GM18907 (cell line): Measurements from ENCODE around the gene NF2.

Experiments
- ATAC-seq: cut with Tn5 transposase; IDR thresholded peaks from one replicate; pipeline ENCODE4 v1.9.1; 2021; ENCODE audit warnings: mild to moderate bottlenecking, moderate library complexity; ENCODE audit not compliant: unreplicated experiment

NF2 gene

DNA sequence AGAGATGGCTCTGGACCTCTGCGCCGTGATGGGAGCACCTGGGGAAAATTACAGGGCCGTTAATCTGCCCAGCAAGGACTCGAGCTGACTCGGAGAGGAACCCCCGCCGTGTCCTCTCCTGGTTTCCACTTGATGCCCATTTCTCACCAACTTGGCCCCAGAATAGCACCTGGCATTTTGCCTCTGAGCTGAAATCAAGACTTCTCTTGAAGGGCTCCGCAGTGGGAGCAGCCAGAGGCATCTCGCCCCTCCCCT is 97.4 kb downstream of the NF2 start:
- no peak for ATAC-seq

DNA sequence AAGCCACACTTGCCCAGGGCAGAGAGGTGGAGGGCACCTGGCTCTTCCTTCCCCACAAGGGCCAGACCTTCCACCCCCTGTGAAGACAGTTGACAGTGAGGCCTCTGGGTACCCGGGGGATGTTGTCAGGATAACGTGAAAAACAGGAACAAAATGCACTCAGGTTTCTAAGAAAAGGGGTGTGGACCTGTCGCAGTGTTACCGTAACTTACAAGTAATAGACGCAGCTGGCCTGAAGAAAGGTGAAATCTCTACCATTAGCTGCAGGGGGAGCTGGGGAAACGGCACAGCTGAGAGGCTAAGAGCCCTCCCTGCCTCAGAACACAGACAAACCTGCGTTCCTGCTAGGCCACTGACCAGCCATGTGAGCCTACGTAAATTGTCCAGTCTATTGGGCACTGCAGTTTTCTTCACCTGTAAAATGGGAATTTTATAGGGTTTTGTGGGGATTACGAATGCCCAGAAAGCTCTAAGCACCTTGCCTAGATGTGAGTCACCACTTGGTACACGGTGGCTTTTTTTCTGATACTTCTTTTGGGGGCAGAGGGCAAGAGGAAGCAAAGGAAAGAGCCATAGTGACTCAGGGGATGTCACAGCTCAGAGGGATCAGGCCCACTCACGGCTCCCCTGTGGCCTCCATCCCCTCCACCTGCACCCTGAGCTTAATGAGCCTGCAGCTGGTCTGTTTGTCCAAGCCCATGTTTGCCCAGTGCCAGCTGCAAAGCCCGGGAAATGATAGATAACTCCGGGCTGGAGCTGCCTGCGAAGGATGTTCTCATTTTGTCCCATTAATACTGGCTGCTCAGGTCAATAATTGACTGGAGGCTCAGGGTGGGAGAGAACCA is 97.9 kb downstream of the NF2 start:
- ATAC-seq = no peak

DNA sequence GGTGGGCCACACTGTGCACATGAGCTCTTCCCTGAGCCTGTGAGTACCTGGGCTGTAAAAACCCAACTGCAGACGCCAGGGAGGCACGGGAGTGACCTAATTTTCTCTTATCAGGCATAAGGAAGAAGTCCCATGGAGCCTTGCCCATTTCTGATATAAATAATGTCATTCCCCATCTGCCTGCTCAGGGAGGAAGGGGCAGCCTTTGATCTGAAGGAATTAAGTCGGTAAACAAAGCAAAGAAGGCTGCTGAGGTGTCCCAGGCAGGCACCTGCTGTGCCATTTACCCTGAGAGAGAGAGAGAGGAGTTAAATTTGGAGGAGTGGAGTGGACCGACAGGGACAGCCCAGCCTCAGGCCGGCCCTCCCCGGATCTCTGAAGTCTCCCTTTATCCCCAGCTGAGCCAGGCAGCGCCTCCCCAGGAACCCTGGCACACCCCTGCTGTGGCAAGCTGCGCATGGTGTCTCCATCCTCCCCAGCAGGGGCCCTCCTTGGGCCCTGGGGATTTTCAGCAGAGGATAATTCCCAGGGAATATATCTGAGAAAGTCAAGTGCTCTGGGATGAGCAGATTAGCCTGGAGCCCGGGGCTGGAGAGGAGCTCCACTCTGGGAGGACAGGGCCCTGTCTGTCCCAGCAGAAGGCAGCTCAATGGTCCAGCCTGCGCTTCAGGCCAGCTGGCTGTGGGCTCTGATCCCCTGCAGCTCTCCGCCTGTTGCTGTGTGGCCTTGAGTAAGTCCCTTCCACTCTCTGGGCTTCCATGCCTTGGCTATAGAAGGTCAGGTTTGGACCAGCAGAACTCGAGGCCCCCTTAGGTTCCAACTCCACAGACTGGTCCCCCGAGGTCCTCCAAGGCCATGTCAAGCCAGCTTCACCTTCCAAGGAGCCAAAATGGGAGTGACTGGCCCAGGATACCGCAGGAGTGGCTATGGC is 98.8 kb downstream of the NF2 start:
- no peak for ATAC-seq

DNA sequence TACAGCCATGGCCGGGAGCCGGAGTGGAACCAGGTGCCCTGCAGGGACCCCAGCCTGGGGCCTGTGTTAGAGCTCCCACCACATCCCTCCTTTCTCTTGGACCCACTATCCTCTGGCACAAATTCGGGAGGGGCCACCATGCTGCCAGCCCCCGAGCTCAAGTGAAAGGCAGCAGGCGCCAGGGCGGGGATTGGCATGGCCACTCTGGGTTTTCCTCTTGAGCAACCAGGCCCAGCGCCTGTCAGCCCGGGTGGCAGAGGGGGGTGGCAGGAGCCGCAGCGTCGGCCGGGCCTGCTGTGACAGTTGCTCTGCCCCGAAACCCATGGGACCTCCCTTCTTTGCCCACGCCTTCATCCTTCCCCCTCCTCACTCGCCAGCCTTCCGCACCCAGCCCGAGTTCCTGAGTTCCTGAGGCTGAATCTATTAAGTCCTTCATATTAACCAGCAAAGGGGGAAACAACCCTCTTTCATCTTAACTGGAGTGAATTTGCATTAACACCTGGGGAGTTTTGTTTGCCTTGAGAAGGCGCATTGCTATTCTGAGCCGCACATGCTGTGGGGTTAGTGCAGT is 99.6 kb downstream of the NF2 start:
- ATAC-seq = no peak

DNA sequence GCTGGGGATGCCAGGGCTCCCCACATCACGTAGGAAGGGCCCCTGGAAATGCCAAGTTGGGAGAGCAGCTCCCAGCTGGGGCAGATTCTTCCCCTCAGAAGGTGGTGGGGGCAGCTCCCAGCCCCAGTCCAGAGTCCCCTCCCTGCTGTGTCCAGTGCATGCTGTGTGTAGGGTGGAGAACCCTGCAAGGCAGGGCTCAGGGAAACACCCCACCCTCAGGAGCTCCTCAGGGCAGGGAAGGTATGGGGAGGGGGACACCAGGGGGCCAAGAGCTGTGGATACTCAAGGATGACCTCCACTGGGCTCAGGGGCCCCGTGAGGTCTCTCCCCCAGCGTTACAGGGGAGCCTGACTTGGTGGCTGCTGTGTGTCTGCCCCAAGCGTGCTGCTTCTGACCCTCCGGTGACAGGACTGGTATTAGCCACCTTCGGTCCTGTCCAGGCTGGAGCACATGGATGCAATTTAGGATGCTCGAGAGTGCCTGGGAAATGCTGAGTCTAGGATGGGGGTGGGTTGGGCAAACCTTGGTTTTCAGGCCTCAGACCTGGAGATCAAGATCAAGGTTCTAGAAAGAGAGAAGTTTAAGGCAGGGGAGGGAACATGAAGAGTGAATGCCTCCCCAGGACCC is 100.2 kb downstream of the NF2 start:
- no peak for ATAC-seq

DNA sequence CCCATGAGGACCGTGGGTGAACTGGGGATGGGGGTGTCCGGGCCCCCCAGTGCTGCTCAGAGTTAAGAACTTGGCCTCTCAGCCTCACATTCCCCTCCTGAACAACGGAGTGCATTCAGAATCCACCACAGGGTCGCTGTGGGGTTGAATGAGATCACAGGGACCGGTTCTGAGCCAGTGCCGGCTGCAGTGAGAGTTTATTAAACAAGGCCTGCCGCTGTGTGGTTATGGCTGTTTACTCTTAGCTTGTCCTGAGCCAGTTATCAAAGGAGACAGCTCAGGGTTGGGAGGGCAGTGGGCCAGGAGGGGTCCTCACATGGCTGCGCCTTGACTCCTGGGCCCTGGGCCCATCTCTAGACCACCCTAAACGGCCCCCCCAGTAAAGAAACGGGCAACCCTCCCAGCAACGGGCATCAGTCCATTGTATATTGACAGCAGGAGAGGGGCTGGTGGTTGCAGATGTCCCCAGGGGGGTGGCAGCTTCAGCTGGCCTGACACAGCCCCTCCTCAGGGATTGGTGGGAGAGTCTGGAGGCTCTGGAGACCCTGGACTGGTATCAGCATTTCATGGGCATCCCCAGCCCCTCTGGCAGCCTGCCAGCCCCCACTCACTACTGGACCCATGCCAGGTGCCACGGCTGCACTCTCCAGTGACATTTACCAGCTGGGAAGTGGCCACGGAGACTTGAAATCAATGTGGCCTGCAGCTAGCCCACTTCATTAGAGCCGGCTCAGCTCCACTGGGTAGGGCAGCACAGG is 101.3 kb downstream of the NF2 start:
- ATAC-seq = no peak

DNA sequence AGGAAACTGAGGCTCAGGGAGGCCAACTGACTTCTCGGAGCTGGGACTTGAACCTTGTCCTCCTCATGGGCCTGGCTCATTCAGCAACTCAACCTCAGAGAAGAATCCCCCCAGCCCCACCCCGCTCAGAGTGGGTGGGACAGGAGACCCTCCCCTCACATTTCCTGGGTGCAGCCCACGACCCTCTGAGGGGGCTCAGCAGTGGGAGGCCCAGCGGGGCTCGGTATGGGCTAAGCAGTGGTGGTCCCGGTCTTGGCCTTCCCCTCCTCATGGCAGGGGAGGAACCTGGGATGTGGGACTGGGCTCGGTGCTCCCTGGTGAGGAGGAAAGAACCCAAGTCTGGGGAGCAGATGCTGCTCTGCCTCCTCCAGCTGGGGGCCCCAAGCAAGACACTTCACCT is 102.2 kb downstream of the NF2 start:
- ATAC-seq = no peak

DNA sequence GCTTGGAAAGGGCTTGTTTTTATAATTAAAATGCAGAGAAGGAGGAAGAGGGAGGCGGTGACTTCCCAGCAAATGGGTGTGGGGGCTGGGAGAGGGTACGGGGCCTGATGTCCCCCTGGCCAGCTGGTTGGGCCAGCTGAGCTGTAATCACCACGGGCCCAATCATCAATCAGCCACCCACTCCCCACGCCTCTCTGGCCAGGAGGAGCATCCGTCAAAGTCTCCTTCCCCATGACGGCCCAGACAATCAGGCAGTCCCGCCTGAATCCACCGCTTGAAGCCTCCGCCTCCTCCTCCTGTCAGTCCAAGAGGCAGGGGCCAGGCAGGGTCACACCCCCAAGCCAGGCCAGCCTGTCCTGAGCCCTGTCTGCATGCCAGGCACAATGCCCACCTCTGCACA is 103.1 kb downstream of the NF2 start:
- ATAC-seq = no peak

DNA sequence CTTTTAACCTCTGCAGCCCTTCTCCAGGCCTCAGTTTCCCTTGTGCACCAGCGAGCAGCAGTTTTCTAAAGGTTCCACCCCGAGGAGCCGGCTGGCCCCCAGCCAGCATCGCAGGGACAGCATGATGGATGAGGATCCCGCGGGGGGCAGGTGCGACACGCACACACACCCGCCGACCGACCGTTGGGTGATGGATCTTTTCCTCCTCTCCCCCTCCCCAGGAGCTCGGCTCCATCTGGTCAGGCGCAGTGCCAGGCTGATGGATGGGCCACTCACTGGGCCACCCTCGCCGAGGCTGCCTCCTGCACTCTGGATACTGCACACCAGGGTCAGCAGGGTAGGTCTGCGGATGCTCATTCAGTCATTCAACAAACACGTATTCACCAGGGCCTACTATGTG is 103.6 kb downstream of the NF2 start:
- ATAC-seq = no peak

DNA sequence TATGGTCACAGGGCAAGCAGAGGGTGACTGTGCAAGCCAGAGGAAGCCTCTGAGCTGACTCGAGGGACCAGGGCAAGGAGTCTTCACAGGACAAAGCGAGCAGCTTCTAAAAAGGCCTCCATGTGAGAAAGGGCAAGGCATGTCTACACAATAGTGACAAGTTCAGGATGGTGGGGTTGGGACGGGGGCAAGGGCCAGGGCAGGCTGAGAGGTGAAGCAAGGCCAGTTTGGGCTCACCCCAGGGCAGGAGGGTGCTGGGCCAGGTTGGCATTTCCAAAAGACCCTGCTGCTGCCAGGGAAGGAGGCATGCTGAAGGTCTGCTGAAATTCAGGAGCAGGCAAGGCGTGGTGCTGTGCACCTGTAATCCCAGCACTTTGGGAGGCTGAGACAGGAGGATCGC is 104.0 kb downstream of the NF2 start:
- no peak for ATAC-seq

DNA sequence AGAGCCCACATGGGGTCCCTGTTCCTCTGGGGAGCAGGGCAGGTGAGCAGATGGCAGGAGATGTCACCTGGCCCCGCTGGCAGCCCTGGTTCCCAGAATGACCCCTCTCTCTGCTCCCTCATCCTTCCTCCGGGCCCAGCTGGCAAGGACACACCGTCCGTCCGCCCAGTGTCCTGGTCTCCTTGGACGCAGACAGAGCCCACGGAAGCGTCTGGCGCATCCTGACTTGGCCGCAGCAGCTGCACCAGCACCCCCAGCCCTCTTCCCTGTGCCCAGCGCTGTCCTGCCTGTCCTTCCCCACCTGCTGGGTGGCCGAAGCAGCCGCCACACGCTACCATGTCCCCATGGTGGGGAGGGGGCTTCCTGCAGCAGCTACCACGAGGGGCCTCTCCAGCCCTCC is 106.8 kb downstream of the NF2 start:
- no peak for ATAC-seq

DNA sequence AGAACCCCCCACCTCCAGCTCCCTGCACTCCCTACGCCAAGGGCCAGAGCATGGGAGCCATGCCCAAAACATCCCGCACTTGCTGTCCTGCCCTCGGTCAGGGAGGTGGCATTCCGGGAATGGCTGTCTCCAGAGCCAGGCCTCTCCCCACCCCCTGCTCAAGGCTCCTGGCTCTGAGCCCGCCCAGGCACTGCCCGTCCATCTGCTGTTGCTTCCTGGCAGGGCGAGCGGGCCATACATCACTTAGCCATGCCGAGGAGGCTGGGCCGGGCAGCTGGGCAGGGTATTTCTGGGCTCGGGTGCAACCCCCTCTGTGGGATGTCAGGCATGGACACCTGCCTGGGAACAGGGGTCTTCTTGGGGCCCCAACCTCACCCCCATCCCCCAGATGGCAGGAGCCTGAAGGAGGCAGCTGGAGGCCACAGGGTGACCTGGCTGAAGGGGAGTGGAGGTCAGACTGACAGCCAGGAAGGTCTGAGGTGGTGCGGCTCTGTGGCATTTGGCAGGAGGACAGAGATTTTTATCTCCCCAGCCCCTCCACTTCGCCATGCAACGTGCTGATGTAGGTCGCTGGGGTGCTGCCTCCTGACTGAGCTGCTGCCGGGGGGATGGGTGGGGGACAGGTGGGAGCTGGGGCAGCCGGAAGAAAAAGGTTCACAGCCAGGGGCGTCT is 107.6 kb downstream of the NF2 start:
- no peak for ATAC-seq

DNA sequence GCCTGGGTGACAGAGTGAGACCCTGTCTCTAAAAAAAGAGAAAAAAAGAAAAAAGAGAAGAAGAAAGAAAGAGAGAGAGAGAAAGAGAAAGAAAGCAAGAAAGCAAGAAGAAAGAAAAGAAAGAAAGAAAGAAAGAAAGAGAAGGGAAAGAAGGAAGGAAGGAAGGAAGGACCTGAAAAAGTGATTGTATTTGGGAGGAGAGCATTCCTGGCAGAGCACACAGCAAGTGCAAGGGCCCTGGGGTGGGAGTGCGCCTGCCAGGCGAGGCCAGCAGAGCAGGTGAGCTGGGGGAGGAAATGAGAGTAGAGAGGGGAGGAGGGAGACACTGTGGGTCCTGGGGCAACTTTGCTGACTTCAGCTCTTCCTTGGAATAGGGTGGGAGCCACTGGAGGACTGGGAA is 108.7 kb downstream of the NF2 start:
- ATAC-seq = no peak

DNA sequence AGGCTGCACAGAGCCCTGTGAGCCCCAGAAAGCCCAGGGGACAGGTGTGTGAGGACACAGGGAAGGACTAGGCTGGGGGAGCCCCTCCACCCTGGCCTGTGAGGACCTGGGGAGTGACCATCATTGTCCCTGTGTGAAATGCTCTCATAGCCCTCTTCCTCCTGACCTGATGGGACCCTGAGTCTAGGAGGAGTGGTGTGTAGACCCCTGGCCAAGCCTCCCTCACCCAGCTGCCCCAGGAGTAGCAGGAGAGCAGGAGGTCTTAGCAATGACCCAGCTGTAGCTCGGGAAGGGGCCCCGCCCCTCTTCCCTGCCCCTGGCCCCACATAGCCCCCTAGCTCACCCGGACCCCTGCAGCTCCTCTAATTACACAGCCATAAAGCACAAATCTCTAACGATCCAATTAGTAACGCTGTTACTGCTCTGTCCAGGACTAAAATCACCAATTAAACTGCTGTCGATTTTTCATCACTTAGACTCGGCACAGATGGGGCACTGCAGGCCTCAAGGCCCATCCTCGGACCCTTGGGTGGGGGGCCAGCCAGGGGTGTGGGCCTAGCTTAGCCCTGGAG is 109.8 kb downstream of the NF2 start:
- no peak for ATAC-seq

DNA sequence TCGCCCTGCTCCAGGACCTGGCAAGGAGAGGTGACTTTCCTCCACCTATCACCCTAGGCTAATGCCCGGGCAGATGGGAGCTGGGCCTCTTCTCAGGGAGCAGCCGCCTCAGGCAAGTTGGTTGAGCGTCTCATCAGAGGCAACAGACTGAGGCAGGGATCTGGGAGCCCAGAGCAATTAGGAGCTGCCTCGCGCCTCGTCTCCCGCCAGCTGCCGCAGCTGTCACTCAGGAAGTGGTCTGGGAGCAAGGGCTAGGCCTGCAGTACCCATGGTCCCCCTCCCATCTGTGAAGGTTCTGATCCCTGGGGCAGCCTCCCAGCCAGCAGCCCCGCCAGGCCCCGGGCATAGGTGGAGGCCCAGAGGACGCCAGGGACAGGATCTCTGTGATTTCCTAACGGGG is 111.8 kb downstream of the NF2 start:
- ATAC-seq = no peak

DNA sequence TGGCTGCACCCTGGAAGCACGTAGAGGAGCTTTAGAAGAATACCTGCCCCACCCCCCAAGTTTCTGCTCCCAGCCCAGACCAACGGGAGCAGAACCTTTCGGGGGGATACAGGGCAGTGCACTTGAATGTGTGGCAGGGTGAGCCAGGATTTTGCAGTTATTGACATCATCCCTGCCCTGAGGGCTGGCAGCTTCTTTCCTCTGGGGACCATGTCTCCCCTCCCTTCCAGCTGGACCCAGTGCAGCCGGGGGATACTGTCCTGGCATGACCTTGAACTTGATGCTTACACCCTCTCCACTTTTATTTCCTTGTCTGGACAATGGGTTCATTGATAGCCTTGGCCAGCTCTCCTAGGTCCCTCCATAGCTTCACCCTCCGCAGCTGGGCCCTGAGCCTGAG is 112.3 kb downstream of the NF2 start:
- ATAC-seq = no peak

DNA sequence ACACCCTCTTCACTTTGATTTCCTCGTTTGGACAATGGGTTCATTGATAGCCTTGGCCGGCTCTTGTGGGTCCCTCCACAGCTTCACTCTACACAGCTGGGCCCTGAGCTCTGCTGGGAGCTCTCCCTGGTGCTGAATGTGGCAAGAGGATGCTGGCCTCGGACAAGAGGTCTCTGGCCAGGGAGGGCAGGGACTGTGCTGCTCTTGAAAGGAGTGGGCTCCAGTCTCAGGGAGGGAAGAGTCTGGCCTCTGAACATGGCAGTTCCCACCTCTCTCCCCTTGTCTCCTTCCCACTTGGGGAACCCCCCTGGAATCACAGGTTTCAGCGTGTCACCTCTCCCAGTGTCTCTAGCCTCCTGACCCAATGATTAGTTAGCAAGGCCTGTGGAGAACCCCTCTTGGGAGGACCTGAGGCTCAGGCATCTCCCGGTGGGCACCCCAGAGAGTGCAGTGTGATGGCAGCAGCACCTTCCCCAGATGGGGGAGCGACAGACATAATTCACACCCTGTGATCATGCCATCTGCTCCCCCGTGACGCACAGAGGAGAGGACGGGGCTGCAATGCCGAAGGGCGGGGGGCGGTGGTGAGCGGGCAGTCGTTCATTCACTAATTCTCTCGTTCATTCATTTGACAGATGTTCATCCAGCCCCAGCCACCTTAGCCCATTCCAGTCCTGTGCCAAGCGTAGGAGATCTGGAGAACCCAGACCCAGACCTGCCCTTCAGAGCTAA is 113.5 kb downstream of the NF2 start:
- no peak for ATAC-seq

DNA sequence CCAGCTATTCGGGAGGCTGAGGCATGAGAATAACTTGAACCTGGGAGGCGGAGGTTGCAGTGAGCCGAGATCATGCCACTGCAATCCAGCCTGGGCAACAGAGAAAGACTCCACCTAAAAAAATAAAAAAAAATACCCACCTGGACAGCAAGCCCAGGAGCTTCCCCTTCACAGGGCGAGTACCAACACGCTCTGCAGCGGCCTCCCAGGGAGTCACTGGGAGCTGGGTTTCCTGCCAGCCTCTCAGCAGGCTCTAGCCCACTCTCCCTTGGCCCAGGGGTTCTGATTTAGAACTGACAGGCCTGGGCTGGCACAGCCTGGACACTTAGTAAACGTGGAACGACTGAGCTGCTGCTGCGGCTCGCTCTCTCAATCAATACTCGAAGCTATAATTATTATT is 114.4 kb downstream of the NF2 start:
- no peak for ATAC-seq
